Esophagus squamous epithelium (tissue), 4 donors: ENCODE data around the gene NRG3.

Experiments used
- CTCF ChIP-seq, 6 experiments: fragments of 450-650 bp in 4 of 6; fragments of 200-600 bp in 2 of 6; sonication (generic) in 2 of 6; IDR thresholded peaks; one replicate each; pipeline ENCODE4 v1.5.1; 2016 to 2019; ENCODE audit warnings: antibody characterized with exemption in 6 of 6, mild to moderate bottlenecking in 4 of 6, moderate library complexity in 4 of 6
- POLR2A ChIP-seq, 4 donors: fragments of 450-650 bp; IDR thresholded peaks; one replicate each; pipeline ENCODE4 v1.6.1; 2017; ENCODE audit warnings: antibody characterized with exemption in 4 of 4, mild to moderate bottlenecking in 4 of 4, moderate library complexity in 3 of 4

DNA sequence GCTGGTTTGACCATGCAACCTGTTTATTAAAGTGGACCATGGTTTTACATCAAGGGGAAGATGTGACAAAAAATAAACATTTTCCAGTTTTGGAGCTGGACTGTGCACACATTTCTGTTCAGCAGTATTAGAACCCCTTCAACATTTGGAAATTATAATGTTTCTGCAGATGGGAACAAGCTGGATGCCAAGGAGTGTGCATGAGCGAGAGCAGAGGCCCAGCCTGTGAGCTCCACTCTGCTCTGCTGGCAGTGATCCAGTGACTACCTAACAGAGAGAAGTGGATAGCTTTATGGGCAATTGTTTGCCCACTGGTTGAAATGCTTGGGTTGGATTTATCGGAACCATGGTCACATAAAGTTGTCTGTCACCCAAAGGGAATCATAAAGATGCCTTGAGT is 456.7 kb downstream of the NRG3 start:
- TF ChIP-seq POLR2A (IDR thresholded peaks at IDR 0.05) (no peak), CTCF (IDR thresholded peaks at IDR 0.05) (no peak)
